Endothelial cell of umbilical vein (primary cell): ENCODE data around the gene SERPINA9. TPM values are rescaled to one million over a fixed set of nuclear protein-coding genes. Genes with fewer than 3 reads are reported as not detected.

Experiments used
- BruUV-seq: library from RNA; stranded (reverse); fragments of 400-500 nt; replicated peaks from 2 replicates; lab custom pipeline; 2021; lab: Mats Ljungman, UMichigan
- CTCF ChIA-PET: fragments of 300-600, 350-600 bp; sonication (Branson Sonifier 250); formaldehyde crosslinking; loops from one replicate; lab custom pipeline; 2021; ENCODE audit warnings: antibody characterized with exemption, inconsistent platforms; lab: Charles Lee
- POLR2A ChIA-PET: fragments of 300-600, 350-600 bp; sonication (Branson Sonifier 250); formaldehyde crosslinking; loops from one replicate; lab custom pipeline; 2021; ENCODE audit warnings: antibody characterized with exemption, inconsistent platforms; lab: Charles Lee
- DNase-seq: peaks from one replicate; pipeline ENCODE4 v3.0.0-alpha.2; 2011; ENCODE audit warnings: low read depth, low spot score
- FAIRE-seq: peaks from 2 replicates; lab custom pipeline; 2011; peaks lifted over from hg19 to GRCh38; lab: Jason Lieb, UNC
- H2AFZ ChIP-seq: 2 replicates; pipeline ENCODE4 v1.6.0; 2012; ENCODE audit warnings: low read depth, low read length, control low read depth, inconsistent platforms
- H3K27ac ChIP-seq: 2 replicates; pipeline ENCODE4 v1.5.1; 2011; ENCODE audit warnings: low read depth, mild to moderate bottlenecking, control low read depth, low read length, moderate library complexity; ENCODE audit not compliant: insufficient read depth
- H3K27me3 ChIP-seq, 2 experiments: 2 replicates each; pipeline versions ENCODE4 v1.6.0 to v1.6.1; 2011; ENCODE audit warnings: low read length in 2 of 2, mixed read lengths in 1 of 2; ENCODE audit not compliant: control insufficient read depth in 2 of 2, insufficient read depth in 2 of 2
- H3K36me3 ChIP-seq, 2 experiments: 2 replicates in 1 of 2; 3 replicates in 1 of 2; pipeline ENCODE4 v1.5.1; 2011; ENCODE audit warnings: low read length in 2 of 2, mild to moderate bottlenecking in 1 of 2, moderate library complexity in 1 of 2; ENCODE audit not compliant: control insufficient read depth in 2 of 2, insufficient read depth in 2 of 2; ENCODE audit errors: extremely low read depth in 1 of 2
- H3K4me1 ChIP-seq: 3 replicates; pipeline ENCODE4 v1.5.1; 2011; ENCODE audit warnings: mild to moderate bottlenecking, low read length; ENCODE audit not compliant: control insufficient read depth, insufficient read depth; ENCODE audit errors: extremely low read depth
- H3K4me2 ChIP-seq: 2 replicates; pipeline ENCODE4 v1.6.1; 2011; ENCODE audit warnings: low read length, control low read depth, mixed read lengths; ENCODE audit not compliant: insufficient read depth
- H3K4me3 ChIP-seq, 3 experiments: fragments of 200-600 bp in 1 of 3; sonication (generic), shearing (Covaris generic) in 1 of 3; replicated peaks in 1 of 3; 2 replicates each; pipeline ENCODE4 v1.5.1; 2011 to 2016; ENCODE audit warnings: control low read depth in 3 of 3, low read length in 3 of 3, mild to moderate bottlenecking in 2 of 3, inconsistent platforms in 1 of 3, low read depth in 1 of 3, moderate library complexity in 1 of 3; ENCODE audit not compliant: insufficient read depth in 1 of 3
- H3K79me2 ChIP-seq: 2 replicates; pipeline ENCODE4 v1.6.0; 2012; ENCODE audit warnings: low read length, inconsistent platforms; ENCODE audit not compliant: control insufficient read depth, insufficient read depth
- H3K9ac ChIP-seq: replicated peaks from 2 replicates; pipeline ENCODE3; 2011; ENCODE audit warnings: low read length, control low read depth; ENCODE audit not compliant: insufficient read depth; ENCODE audit errors: extremely low read depth
- H3K9me1 ChIP-seq: replicated peaks from 3 replicates; pipeline ENCODE4 v1.6.0; 2011; ENCODE audit warnings: mild to moderate bottlenecking, low read length; ENCODE audit not compliant: control insufficient read depth, insufficient read depth; ENCODE audit errors: extremely low read depth
- H3K9me3 ChIP-seq: replicated peaks from 2 replicates; pipeline ENCODE4 v1.5.1; 2012; ENCODE audit warnings: low read length, inconsistent platforms; ENCODE audit not compliant: control insufficient read depth, insufficient read depth
- H4K20me1 ChIP-seq: replicated peaks from 2 replicates; pipeline ENCODE3; 2011; ENCODE audit warnings: mild to moderate bottlenecking, low read length; ENCODE audit not compliant: control insufficient read depth, insufficient read depth; ENCODE audit errors: extremely low read depth
- CTCF ChIP-seq, 2 donors: IDR thresholded peaks; 1 replicate in 1 of 2; 2 replicates in 1 of 2; pipeline ENCODE4 v1.5.1; 2011; ENCODE audit warnings: low read length in 2 of 2, mild to moderate bottlenecking in 2 of 2, moderate library complexity in 2 of 2, control low read depth in 1 of 2, inconsistent platforms in 1 of 2, low read depth in 1 of 2; ENCODE audit not compliant: insufficient read depth in 1 of 2; ENCODE audit errors: extremely low read depth in 1 of 2
- EZH2 ChIP-seq: IDR thresholded peaks from 2 replicates; pipeline ENCODE4 v1.6.1; 2012; ENCODE audit warnings: borderline replicate concordance, low read depth, mild to moderate bottlenecking, moderate library complexity, low read length, inconsistent platforms; ENCODE audit not compliant: severe bottlenecking
- FOS ChIP-seq: IDR thresholded peaks from 2 replicates; pipeline ENCODE4 v1.6.1; 2011; ENCODE audit warnings: mild to moderate bottlenecking, low read length, moderate library complexity, borderline replicate concordance; ENCODE audit not compliant: insufficient read depth
- GATA2 ChIP-seq: IDR thresholded peaks from 2 replicates; pipeline ENCODE4 v1.7.0; 2011; ENCODE audit warnings: low read depth, mild to moderate bottlenecking, moderate library complexity, mixed read lengths, low read length; ENCODE audit not compliant: insufficient read length, insufficient read depth
- JUN ChIP-seq: IDR thresholded peaks from 2 replicates; pipeline ENCODE4 v1.6.1; 2011; ENCODE audit warnings: borderline replicate concordance, low read depth; ENCODE audit not compliant: insufficient read length, insufficient read depth
- MYC ChIP-seq: IDR thresholded peaks from one replicate; pipeline ENCODE4 v1.6.1; 2011; ENCODE audit warnings: mild to moderate bottlenecking, low read depth, low read length
- POLR2A ChIP-seq: IDR thresholded peaks from 2 replicates; pipeline ENCODE4 v1.6.1; 2012; ENCODE audit warnings: low read depth, mild to moderate bottlenecking, control low read depth, low read length
- POLR2AphosphoS5 ChIP-seq: IDR thresholded peaks from 2 replicates; pipeline ENCODE4 v1.6.1; 2012; ENCODE audit warnings: low read depth, mild to moderate bottlenecking, control low read depth, low read length, moderate library complexity; ENCODE audit not compliant: insufficient read depth
- dilution Hi-C: fragments of 300-500 bp; cut with MboI; formaldehyde crosslinking; loops from one replicate; pipeline ENCODE4 v1.15.0; 2019; ENCODE audit warnings: low sequenced_read_pairs; ENCODE audit not compliant: extremely low pct_ligation_motif_present
- intact Hi-C: fragments of 100-400 bp; cut with micrococcal nuclease; formaldehyde crosslinking; loops from one replicate; pipeline ENCODE4 v1.10.0; 2022
- polyA plus RNA-seq, 4 experiments: library from polyadenylated mRNA; depleted of rRNA in 3 of 4; stranded (reverse) in 3 of 4; unstranded in 1 of 4; fragments of >200 nt; gene quantifications; 2 replicates each; pipeline versions ENCODE4 v1.2.1 to v1.2.3, GENCODE V29; 2011 to 2012; ENCODE audit warnings: missing spikeins in 1 of 4
- total RNA-seq: library from RNA; stranded (reverse); gene quantifications from 2 replicates; pipeline ENCODE4 v1.2.3, GENCODE V29; 2021
- TF ChIP-seq, protein P1 (sequence below): IDR thresholded peaks from 2 replicates; pipeline ENCODE4 v1.6.1; 2011; ENCODE audit not compliant: insufficient read depth, insufficient read length

SERPINA9 gene
- total and polyA plus RNA-seq, 2 donors (not counting 3 experiments of a cell fraction or from before 2014, with no cell fraction given) = not detected

- H3K27me3 ChIP-seq = no peaks in the 10 kb centered on the region
- BruUV-seq = no TSS peak
- H3K4me3 ChIP-seq = no peak overlapping the region
- no peaks in the 10 kb centered on the region for H3K4me1 ChIP-seq
- H4K20me1 ChIP-seq = no peaks in the 10 kb centered on the region
- no peaks in the 10 kb centered on the region for H3K9me1 ChIP-seq
- no peak for DNase-seq
- no peak for FAIRE-seq
- no peak overlapping the region for H2AFZ ChIP-seq
- dilution Hi-C loops = no loop called here
- H3K27ac ChIP-seq = no peak overlapping the region
- H3K4me2 ChIP-seq = no peak overlapping the region
- no peaks in the 10 kb centered on the region for H3K36me3 ChIP-seq
- H3K79me2 ChIP-seq = no peaks in the 10 kb centered on the region
- CTCF ChIA-PET = interaction anchor here (1.3 kb wide), 1 partner anchor 40 kb away, joined by 3 read pairs; no protein-coding TSS in a partner anchor
- intact Hi-C loops = no loop called here
- POLR2A ChIA-PET = no interaction called here
- no peaks in the 10 kb centered on the region for H3K9me3 ChIP-seq
- no peak overlapping the region for H3K9ac ChIP-seq
- TF ChIP-seq JUN (no peak), GATA2 (no peak), POLR2A (no peak), MYC (no peak), POLR2AphosphoS5 (no peak), CTCF (IDR thresholded peaks at IDR 0.05; ENCODE audit: extremely low read depth in 1 of 2, insufficient read depth in 1 of 2, low read depth in 1 of 2, low read length in 2 of 2) (no peak), EZH2 (no peak), FOS (no peak)
- TF ChIP-seq, protein P1, sequence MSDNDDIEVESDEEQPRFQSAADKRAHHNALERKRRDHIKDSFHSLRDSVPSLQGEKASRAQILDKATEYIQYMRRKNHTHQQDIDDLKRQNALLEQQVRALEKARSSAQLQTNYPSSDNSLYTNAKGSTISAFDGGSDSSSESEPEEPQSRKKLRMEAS = no peak
Observed at GRCh38 chr14:94473666-94474410, 2.2 kb downstream of the SERPINA9 start.
